Fibroblast of lung (primary cell): Measurements from ENCODE around the gene NRCAM. TPM values are rescaled to one million over a fixed set of nuclear protein-coding genes. Genes with fewer than 3 reads are reported as not detected.

Experiments used
- DNase-seq, 2 donors: peaks; one replicate each; pipeline versions ENCODE4 v3.0.0 to v3.0.0-alpha.2; 2010; ENCODE audit warnings: low read depth in 2 of 2
- H2AFZ ChIP-seq: 2 replicates; pipeline ENCODE4 v1.5.1; 2012; ENCODE audit warnings: low read length, control low read depth, inconsistent platforms
- H3K27ac ChIP-seq: 2 replicates; pipeline ENCODE4 v1.5.1; 2011; ENCODE audit warnings: low read length, control low read depth; ENCODE audit not compliant: insufficient read depth
- H3K27me3 ChIP-seq: 2 replicates; pipeline ENCODE4 v1.5.1; 2011; ENCODE audit warnings: mild to moderate bottlenecking, low read length; ENCODE audit not compliant: control insufficient read depth, insufficient read depth
- H3K36me3 ChIP-seq: 2 replicates; pipeline ENCODE4 v1.5.1; 2011; ENCODE audit warnings: low read length; ENCODE audit not compliant: control insufficient read depth, insufficient read depth
- H3K4me1 ChIP-seq: 2 replicates; pipeline ENCODE4 v1.5.1; 2011; ENCODE audit warnings: low read length; ENCODE audit not compliant: control insufficient read depth, insufficient read depth; ENCODE audit errors: extremely low read depth
- H3K4me2 ChIP-seq: 2 replicates; pipeline ENCODE4 v1.5.1; 2011; ENCODE audit warnings: low read length, control low read depth; ENCODE audit not compliant: insufficient read depth; ENCODE audit errors: extremely low read depth
- H3K4me3 ChIP-seq, 4 experiments: fragments of 200-600 bp in 1 of 4; sonication (generic) in 1 of 4; replicated peaks in 1 of 4; 2 replicates each; pipeline ENCODE4 v1.5.1; 2011 to 2016; ENCODE audit warnings: low read length in 4 of 4, low read depth in 3 of 4, mild to moderate bottlenecking in 3 of 4, control low read depth in 2 of 4, inconsistent platforms in 1 of 4, mixed read lengths in 1 of 4; ENCODE audit not compliant: insufficient read depth in 1 of 4; ENCODE audit errors: control extremely low read depth in 1 of 4
- H3K79me2 ChIP-seq: 2 replicates; pipeline ENCODE4 v1.5.1; 2012; ENCODE audit warnings: mild to moderate bottlenecking, low read length, inconsistent platforms; ENCODE audit not compliant: control insufficient read depth, insufficient read depth
- H3K9ac ChIP-seq: 2 replicates; pipeline ENCODE4 v1.5.1; 2011; ENCODE audit warnings: mild to moderate bottlenecking, low read length, control low read depth; ENCODE audit not compliant: insufficient read depth
- H3K9me3 ChIP-seq: 2 replicates; pipeline ENCODE4 v1.5.1; 2012; ENCODE audit warnings: low read depth, low read length; ENCODE audit not compliant: control insufficient read depth, insufficient read depth
- H4K20me1 ChIP-seq: 2 replicates; pipeline ENCODE4 v1.5.1; 2011; ENCODE audit warnings: low read length; ENCODE audit not compliant: control insufficient read depth, insufficient read depth; ENCODE audit errors: extremely low read depth
- EZH2 ChIP-seq: IDR thresholded peaks from 2 replicates; pipeline ENCODE4 v1.5.1; 2012; ENCODE audit warnings: low read length, control low read depth, mild to moderate bottlenecking; ENCODE audit errors: missing control alignments
- polyA plus RNA-seq, 2 donors: library from polyadenylated mRNA; depleted of rRNA in 1 of 2; stranded (reverse) in 1 of 2; unstranded in 1 of 2; fragments of >200 nt; gene quantifications; 2 replicates each; pipeline ENCODE4 v1.2.1, GENCODE V29; 2011 to 2012; ENCODE audit warnings: missing spikeins in 1 of 2
- total RNA-seq: library from RNA; depleted of rRNA; stranded (reverse); fragments of >200 nt; gene quantifications from 2 replicates; pipeline ENCODE4 v1.2.1, GENCODE V29; 2014
- TF ChIP-seq, protein P1 (sequence below), 2 donors: IDR thresholded peaks in 1 of 2; conservative IDR thresholded peaks in 1 of 2; 1 replicate in 1 of 2; 2 replicates in 1 of 2; pipeline ENCODE4 v1.5.1; 2011 to 2012; ENCODE audit warnings: low read length in 2 of 2, control low read depth in 1 of 2, inconsistent platforms in 1 of 2, low read depth in 1 of 2, mild to moderate bottlenecking in 1 of 2

NRCAM gene
- total and polyA plus RNA-seq, 2 donors (not counting 1 experiment from before 2014, with no cell fraction given): 2.1 to 2.2 TPM

DNA sequence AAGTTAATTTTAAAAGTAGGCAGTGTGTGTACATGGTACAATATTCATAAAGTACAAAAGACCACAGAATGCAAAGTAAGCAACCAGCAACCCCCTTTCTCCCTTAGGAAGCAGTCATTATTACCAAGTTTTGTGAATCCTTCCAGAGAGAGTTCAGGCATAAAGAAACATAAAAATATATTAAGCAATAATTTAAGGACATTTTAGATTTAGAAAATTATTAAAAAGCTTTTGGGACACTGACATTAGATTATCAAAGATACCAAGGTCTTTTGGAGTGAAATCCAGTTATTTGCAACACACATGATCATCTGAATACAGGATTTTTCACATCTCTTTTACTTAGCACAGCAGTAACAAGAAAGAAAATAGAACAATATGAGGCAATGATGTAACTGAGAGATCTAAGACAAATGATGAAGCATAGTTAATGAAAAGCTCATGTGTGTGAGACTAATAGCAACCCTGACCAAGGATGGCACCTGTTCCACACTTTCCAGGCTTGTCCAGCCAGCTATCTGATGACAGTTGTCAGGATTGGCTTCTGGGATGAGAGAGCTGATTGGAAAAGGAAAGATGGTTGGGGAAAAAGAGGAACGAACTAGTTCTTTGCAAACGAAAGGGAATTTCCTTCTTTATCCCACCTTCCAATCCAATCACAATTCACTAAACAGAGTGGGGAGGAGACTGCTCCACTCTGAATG, 210.6 kb downstream of the NRCAM start:
- no peak overlapping the region for H3K4me3 ChIP-seq

DNA sequence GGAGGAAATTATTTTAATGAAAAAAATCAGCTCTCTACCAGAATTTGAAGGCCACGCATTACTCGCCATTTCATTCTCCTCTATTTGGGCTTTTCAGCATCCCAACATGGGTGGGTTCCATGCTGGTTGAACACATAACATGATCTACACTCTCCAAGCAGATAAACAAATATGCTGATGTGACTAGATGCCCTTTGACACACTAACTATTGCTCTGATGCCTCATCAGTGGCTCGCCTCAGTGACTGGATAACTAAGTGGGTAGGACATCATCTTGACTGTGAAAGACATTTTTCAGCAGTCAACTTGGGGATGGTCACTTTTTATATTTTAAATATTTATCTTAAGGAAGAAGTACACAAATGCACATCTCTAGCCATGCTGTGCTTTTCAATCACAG, 212.1 kb downstream of the NRCAM start:
- Histone ChIP-seq H3K9me3 (no peaks in the 10 kb centered on the region), H3K9ac (no peak overlapping the region), H3K27ac (no peak overlapping the region), H3K79me2 (no peaks in the 10 kb centered on the region), H3K36me3 (no peaks in the 10 kb centered on the region), H4K20me1 (no peaks in the 10 kb centered on the region), H2AFZ (no peak overlapping the region), H3K27me3 (no peaks in the 10 kb centered on the region), H3K4me2 (no peak overlapping the region), H3K4me1 (peaks cover 12% of the 10 kb centered on the region), H3K4me3 (no peak overlapping the region)
- DNase-seq: no peak
- no peak for TF ChIP-seq EZH2
- TF ChIP-seq, protein P1, sequence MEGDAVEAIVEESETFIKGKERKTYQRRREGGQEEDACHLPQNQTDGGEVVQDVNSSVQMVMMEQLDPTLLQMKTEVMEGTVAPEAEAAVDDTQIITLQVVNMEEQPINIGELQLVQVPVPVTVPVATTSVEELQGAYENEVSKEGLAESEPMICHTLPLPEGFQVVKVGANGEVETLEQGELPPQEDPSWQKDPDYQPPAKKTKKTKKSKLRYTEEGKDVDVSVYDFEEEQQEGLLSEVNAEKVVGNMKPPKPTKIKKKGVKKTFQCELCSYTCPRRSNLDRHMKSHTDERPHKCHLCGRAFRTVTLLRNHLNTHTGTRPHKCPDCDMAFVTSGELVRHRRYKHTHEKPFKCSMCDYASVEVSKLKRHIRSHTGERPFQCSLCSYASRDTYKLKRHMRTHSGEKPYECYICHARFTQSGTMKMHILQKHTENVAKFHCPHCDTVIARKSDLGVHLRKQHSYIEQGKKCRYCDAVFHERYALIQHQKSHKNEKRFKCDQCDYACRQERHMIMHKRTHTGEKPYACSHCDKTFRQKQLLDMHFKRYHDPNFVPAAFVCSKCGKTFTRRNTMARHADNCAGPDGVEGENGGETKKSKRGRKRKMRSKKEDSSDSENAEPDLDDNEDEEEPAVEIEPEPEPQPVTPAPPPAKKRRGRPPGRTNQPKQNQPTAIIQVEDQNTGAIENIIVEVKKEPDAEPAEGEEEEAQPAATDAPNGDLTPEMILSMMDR (conservative IDR thresholded peaks at IDR 0.05 in 1 of 2, IDR thresholded peaks at IDR 0.05 in 1 of 2; ENCODE audit: low read depth in 1 of 2, low read length in 2 of 2): no peak

More for the DNA sequence above, 210.6 kb downstream of the NRCAM start:
- Histone ChIP-seq H3K4me2 (peak overlapping the region; percentile 53), H3K27ac (peak overlapping the region; percentile 72), H3K9me3 (no peaks in the 10 kb centered on the region), H3K36me3 (no peaks in the 10 kb centered on the region), H3K4me1 (peaks cover 12% of the 10 kb centered on the region), H2AFZ (peak overlapping the region; percentile 76), H4K20me1 (no peaks in the 10 kb centered on the region), H3K9ac (peak overlapping the region; percentile 26), H3K79me2 (no peaks in the 10 kb centered on the region), H3K27me3 (no peaks in the 10 kb centered on the region)
- no peak for TF ChIP-seq EZH2
- TF ChIP-seq, protein P1 (conservative IDR thresholded peaks at IDR 0.05 in 1 of 2, IDR thresholded peaks at IDR 0.05 in 1 of 2; ENCODE audit: low read depth in 1 of 2, low read length in 2 of 2): no peak
- no peak for DNase-seq

DNA sequence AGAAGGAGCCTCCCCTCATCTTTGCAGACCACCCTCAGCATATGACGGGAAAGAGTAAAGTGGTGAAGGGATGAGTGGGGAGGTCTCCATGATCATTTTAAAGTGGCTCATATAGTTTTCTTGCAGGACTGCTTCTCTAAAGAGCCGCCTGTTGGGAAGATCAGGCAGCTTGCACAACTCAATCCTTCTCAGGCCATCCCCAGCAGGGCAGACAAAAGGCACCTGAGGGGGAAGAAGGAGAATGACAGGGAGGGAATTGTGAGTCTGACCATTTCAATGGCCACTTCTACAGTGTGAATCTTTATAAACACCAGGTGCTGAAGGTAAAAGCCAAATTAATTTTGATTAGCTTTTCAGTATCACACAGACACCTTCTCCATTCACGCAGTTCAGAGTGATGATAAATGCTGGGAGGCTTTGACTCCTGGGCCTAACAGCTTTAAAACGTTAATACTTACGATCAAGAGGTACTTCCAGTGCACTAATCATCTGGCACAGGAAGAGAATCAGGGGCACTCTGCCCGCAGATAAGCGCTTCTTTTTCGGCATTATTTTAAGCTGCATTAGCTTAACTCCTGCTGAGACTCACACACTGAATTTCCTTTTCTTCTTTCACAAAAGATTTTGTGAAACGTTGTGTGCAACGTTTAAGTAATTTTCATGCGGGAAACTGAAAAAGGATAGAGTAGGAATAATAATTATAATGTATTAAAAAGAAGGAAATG, 216.6 kb downstream of the NRCAM start:
- no peak for TF ChIP-seq EZH2
- TF ChIP-seq, protein P1 (conservative IDR thresholded peaks at IDR 0.05 in 1 of 2, IDR thresholded peaks at IDR 0.05 in 1 of 2; ENCODE audit: low read depth in 1 of 2, low read length in 2 of 2): no peak
- no peaks in the 10 kb centered on the region for H3K9me3 ChIP-seq
- H3K36me3 ChIP-seq: no peaks in the 10 kb centered on the region
- no peaks in the 10 kb centered on the region for H3K79me2 ChIP-seq
- H4K20me1 ChIP-seq: no peaks in the 10 kb centered on the region
- H3K4me1 ChIP-seq: no peaks in the 10 kb centered on the region
- H3K27ac ChIP-seq: no peak overlapping the region
- H3K9ac ChIP-seq: no peak overlapping the region
- no peak overlapping the region for H3K4me3 ChIP-seq
- no peaks in the 10 kb centered on the region for H3K27me3 ChIP-seq
- H2AFZ ChIP-seq: no peak overlapping the region
- DNase-seq: no peak
- H3K4me2 ChIP-seq: no peak overlapping the region
